Measurements from ENCODE around the gene SEPTIN1. TPM values are rescaled to one million over a fixed set of nuclear protein-coding genes. Genes with fewer than 3 reads are reported as not detected.

SEPTIN1 gene
- total RNA-seq, 4 donors from 2014 or later: 0.52 to 2.3 (median 1.3) TPM; not detected in 1

DNA sequence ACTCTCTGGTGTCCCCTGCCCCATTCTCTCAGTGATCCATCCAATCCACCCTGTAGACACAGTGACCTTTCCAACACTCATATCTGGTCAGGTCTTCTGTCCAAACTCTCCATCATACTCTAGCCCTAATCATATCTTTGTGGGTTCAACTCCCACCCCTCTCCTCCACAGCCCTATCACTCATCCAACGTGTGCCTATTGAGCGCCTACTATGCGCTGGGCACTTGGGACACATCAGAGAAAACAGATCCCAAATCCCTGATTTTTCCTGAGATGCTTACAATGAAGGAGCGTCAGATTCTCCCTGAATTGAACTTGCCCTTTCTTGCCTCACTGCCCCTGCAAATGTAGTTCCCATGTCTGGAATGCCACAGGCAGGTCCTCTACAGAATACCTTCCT lies 45.7 kb upstream of the SEPTIN1 start:
- TF ChIP-seq, protein P1, sequence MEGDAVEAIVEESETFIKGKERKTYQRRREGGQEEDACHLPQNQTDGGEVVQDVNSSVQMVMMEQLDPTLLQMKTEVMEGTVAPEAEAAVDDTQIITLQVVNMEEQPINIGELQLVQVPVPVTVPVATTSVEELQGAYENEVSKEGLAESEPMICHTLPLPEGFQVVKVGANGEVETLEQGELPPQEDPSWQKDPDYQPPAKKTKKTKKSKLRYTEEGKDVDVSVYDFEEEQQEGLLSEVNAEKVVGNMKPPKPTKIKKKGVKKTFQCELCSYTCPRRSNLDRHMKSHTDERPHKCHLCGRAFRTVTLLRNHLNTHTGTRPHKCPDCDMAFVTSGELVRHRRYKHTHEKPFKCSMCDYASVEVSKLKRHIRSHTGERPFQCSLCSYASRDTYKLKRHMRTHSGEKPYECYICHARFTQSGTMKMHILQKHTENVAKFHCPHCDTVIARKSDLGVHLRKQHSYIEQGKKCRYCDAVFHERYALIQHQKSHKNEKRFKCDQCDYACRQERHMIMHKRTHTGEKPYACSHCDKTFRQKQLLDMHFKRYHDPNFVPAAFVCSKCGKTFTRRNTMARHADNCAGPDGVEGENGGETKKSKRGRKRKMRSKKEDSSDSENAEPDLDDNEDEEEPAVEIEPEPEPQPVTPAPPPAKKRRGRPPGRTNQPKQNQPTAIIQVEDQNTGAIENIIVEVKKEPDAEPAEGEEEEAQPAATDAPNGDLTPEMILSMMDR (IDR thresholded peaks at IDR 0.05): no peak
- TF ChIP-seq POLR2AphosphoS5 (IDR thresholded peaks at IDR 0.05): no peak
- no peak for TF ChIP-seq POLR2A (IDR thresholded peaks at IDR 0.05)
- no peak for TF ChIP-seq EP300 (IDR thresholded peaks at IDR 0.05)
- Histone ChIP-seq H3K36me3 (peaks cover 19% of the 10 kb centered on the region), H3K4me1 (peaks cover 21% of the 10 kb centered on the region), H3K27ac (no peak overlapping the region), H3K27me3 (no peaks in the 10 kb centered on the region), H3K4me3 (no peak overlapping the region), H3K9me3 (no peaks in the 10 kb centered on the region)
- WGBS: 92% methylated on average over 4 of the region's 4 CpGs
- DNase-seq (ENCODE audit: low spot score in 2 of 2): no peak

DNA sequence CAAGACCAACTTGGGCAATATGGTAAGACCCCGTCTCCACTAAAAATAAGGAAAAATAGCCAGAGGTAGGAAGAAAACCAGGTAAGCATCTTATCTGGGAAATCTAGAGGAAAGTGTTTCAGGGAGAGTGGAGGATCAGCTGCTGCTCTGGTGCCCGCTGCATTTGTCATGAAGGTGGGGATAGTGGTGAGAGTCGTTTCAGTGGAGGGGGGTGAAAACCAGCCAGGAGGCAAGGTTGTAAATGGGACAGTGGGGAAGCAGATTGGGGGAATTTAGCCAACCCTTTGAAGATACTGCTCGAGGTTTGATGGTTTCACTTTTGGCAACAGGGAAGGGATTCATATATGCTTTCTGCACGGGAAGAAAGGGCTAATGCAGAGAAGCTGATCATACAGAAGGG lies 38.6 kb upstream of the SEPTIN1 start:
- 79% methylated on average over 5 of the region's 5 CpGs for WGBS
- TF ChIP-seq, protein P1 (IDR thresholded peaks at IDR 0.05): no peak
- TF ChIP-seq EP300 (IDR thresholded peaks at IDR 0.05): no peak
- no peak for TF ChIP-seq POLR2AphosphoS5 (IDR thresholded peaks at IDR 0.05)
- no peak for TF ChIP-seq POLR2A (IDR thresholded peaks at IDR 0.05)
- no peak for DNase-seq (ENCODE audit: low spot score in 2 of 2)
- H3K4me3 ChIP-seq: no peak overlapping the region
- H3K27ac ChIP-seq: no peak overlapping the region
- H3K9me3 ChIP-seq: no peaks in the 10 kb centered on the region
- H3K27me3 ChIP-seq: no peaks in the 10 kb centered on the region
- peaks cover 33% of the 10 kb centered on the region for H3K36me3 ChIP-seq
- H3K4me1 ChIP-seq: peaks cover 17% of the 10 kb centered on the region

DNA sequence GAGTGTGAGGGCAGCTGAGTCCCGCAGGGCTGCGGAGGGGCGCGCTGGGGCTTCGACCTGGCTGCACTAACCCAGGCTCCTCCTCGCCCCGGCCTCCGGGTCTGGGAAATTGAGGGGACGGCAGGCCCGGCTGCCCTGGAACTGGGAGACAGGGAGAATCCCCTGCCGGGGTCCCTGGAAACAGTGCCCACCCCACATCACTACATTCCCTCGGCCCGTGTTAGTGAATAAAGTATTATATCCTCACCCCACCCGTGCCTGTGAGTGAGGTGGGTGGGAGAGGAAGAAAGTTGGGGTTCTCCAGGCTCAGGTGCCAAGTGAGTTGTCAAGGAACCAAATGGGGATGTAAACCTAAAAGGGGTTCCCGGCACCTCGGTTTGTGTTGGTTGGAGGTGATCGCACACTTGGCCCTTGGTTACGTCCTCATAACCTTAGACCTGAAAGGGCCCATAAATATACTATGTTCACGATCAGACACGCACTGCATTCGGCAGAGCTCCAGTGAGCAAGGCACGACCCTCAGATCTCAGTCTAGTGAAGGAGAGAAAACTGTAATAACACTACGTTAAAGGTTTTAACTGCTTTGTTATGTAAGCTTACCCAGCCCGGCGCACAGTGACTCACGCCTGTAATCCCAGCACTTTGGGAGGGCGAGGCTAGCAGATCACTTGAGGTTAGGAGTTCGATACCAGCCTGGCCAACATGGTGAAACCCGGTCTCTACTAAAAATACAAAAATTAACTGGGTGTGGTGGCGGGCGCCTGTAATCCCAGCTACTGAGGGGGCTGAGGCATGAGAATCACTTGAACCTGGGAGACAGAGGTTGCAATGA lies 36.2 kb upstream of the SEPTIN1 start:
- no peak for TF ChIP-seq EP300 (IDR thresholded peaks at IDR 0.05)
- TF ChIP-seq POLR2A (IDR thresholded peaks at IDR 0.05): no peak
- TF ChIP-seq, protein P1 (IDR thresholded peaks at IDR 0.05): no peak
- no peak for TF ChIP-seq POLR2AphosphoS5 (IDR thresholded peaks at IDR 0.05)

DNA sequence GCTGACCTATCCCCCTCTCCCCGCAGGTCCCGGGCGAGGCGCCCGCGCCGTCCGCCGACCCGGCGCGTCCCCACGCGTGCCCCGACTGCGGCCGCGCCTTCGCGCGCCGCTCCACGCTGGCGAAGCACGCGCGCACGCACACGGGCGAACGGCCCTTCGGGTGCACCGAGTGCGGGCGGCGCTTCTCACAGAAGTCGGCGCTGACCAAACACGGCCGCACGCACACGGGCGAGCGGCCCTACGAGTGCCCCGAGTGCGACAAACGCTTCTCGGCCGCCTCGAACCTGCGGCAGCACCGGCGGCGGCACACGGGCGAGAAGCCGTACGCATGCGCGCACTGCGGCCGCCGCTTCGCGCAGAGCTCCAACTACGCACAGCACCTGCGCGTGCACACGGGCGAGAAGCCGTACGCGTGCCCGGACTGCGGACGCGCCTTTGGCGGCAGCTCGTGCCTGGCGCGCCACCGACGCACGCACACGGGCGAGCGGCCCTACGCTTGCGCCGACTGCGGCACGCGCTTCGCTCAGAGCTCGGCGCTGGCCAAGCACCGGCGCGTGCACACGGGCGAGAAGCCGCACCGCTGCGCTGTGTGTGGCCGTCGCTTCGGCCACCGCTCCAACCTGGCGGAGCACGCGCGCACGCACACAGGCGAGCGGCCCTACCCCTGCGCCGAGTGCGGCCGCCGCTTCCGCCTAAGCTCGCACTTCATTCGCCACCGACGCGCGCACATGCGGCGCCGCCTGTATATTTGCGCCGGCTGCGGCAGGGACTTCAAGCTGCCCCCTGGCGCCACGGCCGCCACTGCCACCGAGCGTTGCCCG lies 35.4 kb upstream of the SEPTIN1 start:
- H3K36me3 ChIP-seq: peaks cover 11% of the 10 kb centered on the region
- peak overlapping the region; percentile 86 for H3K27ac ChIP-seq
- peak overlapping the region; percentile 78 for H3K4me3 ChIP-seq
- H3K9me3 ChIP-seq: no peaks in the 10 kb centered on the region
- peaks cover 17% of the 10 kb centered on the region for H3K4me1 ChIP-seq
- peak in 1 of 2 donors; percentile 86 for DNase-seq (ENCODE audit: low spot score in 2 of 2)
- under 1% methylated on average over 63 of the region's 140 CpGs for WGBS
- H3K27me3 ChIP-seq: no peaks in the 10 kb centered on the region
- TF ChIP-seq EP300 (IDR thresholded peaks at IDR 0.05) (no peak), POLR2A (IDR thresholded peaks at IDR 0.05) (no peak), POLR2AphosphoS5 (IDR thresholded peaks at IDR 0.05) (peak in 2 of 3 donors; percentile 8 to 71)
- TF ChIP-seq, protein P1 (IDR thresholded peaks at IDR 0.05): no peak

More for the DNA sequence above, 36.2 kb upstream of the SEPTIN1 start:
- no peak for DNase-seq (ENCODE audit: low spot score in 2 of 2)
- Histone ChIP-seq H3K27ac (peak overlapping the region; percentile 86), H3K9me3 (no peaks in the 10 kb centered on the region), H3K36me3 (peaks cover 19% of the 10 kb centered on the region), H3K27me3 (no peaks in the 10 kb centered on the region), H3K4me1 (peaks cover 17% of the 10 kb centered on the region), H3K4me3 (peak overlapping the region; percentile 78)
- 69% methylated on average over 24 of the region's 31 CpGs for WGBS

Measured in suprapubic skin (tissue), 4 donors.